GM12891 (cell line): ENCODE measurements around the gene CSNK1E.

Source experiments
- POLR2A ChIP-seq: IDR thresholded peaks from 2 replicates; pipeline ENCODE4 v1.6.1; 2011; ENCODE audit warnings: low read depth, low read length, control low read depth
- POLR2AphosphoS5 ChIP-seq: IDR thresholded peaks from 2 replicates; pipeline ENCODE4 v1.6.1; 2011; ENCODE audit warnings: low read depth, low read length, control low read depth
- POU2F2 ChIP-seq: IDR thresholded peaks from 2 replicates; pipeline ENCODE4 v1.6.1; 2011; ENCODE audit warnings: low read depth, mild to moderate bottlenecking, control low read depth, low read length, moderate library complexity
- TAF1 ChIP-seq: IDR thresholded peaks from 2 replicates; pipeline ENCODE4 v1.6.1; 2011; ENCODE audit warnings: low read depth, low read length, control low read depth

DNA sequence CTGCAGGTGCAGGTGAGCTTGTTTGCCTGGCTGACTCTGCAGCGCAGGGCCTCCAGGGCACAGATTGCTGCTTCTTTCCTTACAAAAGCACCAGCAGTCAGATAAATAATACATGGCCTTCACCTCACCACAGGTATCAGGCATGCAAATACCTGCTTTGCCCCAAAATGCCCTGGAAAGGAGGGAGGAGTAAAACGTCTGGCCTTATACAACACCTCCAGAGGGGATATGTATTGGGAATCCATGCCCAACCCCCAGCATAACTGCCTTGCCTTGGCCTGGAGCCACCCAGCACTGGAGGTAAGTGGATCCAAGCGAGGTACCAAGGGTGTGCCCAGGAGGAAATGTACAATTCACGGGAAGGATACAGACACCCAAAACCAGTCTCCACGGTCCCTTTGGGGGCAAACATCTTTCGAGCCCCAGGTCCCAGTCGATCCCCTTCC, 45.3 kb downstream of the CSNK1E start:
- TF ChIP-seq POLR2A: no peak
- TF ChIP-seq POLR2AphosphoS5: no peak
- no peak for TF ChIP-seq POU2F2
- TF ChIP-seq TAF1: no peak
